MM.1S (cell line): ENCODE results near the gene F8.

Experiments
- DNase-seq: peaks from one replicate; pipeline ENCODE4 v3.0.0-alpha.2; 2015
- H2AFZ ChIP-seq: fragments of 300-600 bp; sonication (generic); 2 replicates; pipeline ENCODE4 v1.6.0; 2016; ENCODE audit warnings: antibody characterized with exemption, low read length
- H3F3A ChIP-seq: fragments of 300-600 bp; sonication (generic); 2 replicates; pipeline ENCODE4 v1.6.1; 2016; ENCODE audit warnings: mild to moderate bottlenecking, antibody characterized with exemption, low read length, moderate library complexity, mixed read lengths; ENCODE audit not compliant: insufficient read depth
- H3K27ac ChIP-seq: fragments of 300-600 bp; sonication (generic); 2 replicates; pipeline ENCODE4 v1.5.1; 2016; ENCODE audit warnings: mild to moderate bottlenecking, low read length
- H3K27me3 ChIP-seq: fragments of 300-600 bp; sonication (generic); replicated peaks from 2 replicates; pipeline ENCODE4 v1.6.0; 2016; ENCODE audit warnings: low read length; ENCODE audit not compliant: insufficient read depth
- H3K36me3 ChIP-seq: fragments of 300-600 bp; sonication (generic); replicated peaks from 2 replicates; pipeline ENCODE4 v1.6.1; 2016; ENCODE audit warnings: mild to moderate bottlenecking, low read length, mixed read lengths; ENCODE audit not compliant: insufficient read depth
- H3K4me1 ChIP-seq: fragments of 300-600 bp; sonication (generic); 2 replicates; pipeline ENCODE4 v1.6.1; 2016; ENCODE audit warnings: low read length, mixed read lengths
- H3K4me2 ChIP-seq: fragments of 300-600 bp; sonication (generic); 2 replicates; pipeline ENCODE4 v1.6.0; 2016; ENCODE audit warnings: low read depth, low read length
- H3K4me3 ChIP-seq: fragments of 300-600 bp; sonication (generic); 2 replicates; pipeline ENCODE4 v1.5.1; 2016; ENCODE audit warnings: low read length, mixed read lengths
- H3K79me2 ChIP-seq: fragments of 300-600 bp; sonication (generic); 2 replicates; pipeline ENCODE4 v1.6.1; 2016; ENCODE audit warnings: mixed run types, low read length, mixed read lengths
- H3K9ac ChIP-seq: fragments of 300-600 bp; sonication (generic); 2 replicates; pipeline ENCODE4 v1.6.1; 2016; ENCODE audit warnings: low read length, mixed read lengths
- H3K9me2 ChIP-seq: fragments of 300-600 bp; sonication (generic); replicated peaks from 2 replicates; pipeline ENCODE4 v1.6.1; 2016; ENCODE audit warnings: mild to moderate bottlenecking, low read length, mixed read lengths; ENCODE audit not compliant: insufficient read depth
- H3K9me3 ChIP-seq: fragments of 300-600 bp; sonication (generic); replicated peaks from 2 replicates; pipeline ENCODE4 v1.6.1; 2016; ENCODE audit warnings: mild to moderate bottlenecking, low read length, mixed read lengths; ENCODE audit not compliant: insufficient read depth
- H4K20me1 ChIP-seq: fragments of 300-600 bp; sonication (generic); 2 replicates; pipeline ENCODE4 v1.6.1; 2016; ENCODE audit warnings: mild to moderate bottlenecking, low read length, moderate library complexity, mixed read lengths; ENCODE audit not compliant: insufficient read depth
- CTCF ChIP-seq: fragments of 300-600 bp; sonication (generic); IDR thresholded peaks from 2 replicates; pipeline ENCODE4 v1.5.1; 2016; ENCODE audit warnings: antibody characterized with exemption, low read length, mixed read lengths
- EZH2 ChIP-seq: fragments of 300-600 bp; sonication (generic); optimal IDR thresholded peaks from 2 replicates; pipeline ENCODE3; 2017; ENCODE audit warnings: low read depth, mild to moderate bottlenecking, antibody characterized with exemption, low read length, mixed read lengths
- EZH2phosphoT487 ChIP-seq: fragments of 300-600 bp; sonication (generic); IDR thresholded peaks from 2 replicates; pipeline ENCODE4 v1.6.1; 2018; ENCODE audit warnings: antibody characterized with exemption, low read length

Gene F8

GRCh38 chrX:155026420-155026726 is 3.9 kb upstream of the F8 start:
- Histone ChIP-seq H3K4me3 (peak overlapping the region; percentile 47), H2AFZ (peak overlapping the region; percentile 40; the same call in 1 of the 2 replicates), H3K27ac (peak overlapping the region; percentile 94; the same call in 1 of the 2 replicates), H3F3A (peaks cover 12% of the 10 kb centered on the region; the same call in 1 of the 2 replicates), H3K9me2 (no peaks in the 10 kb centered on the region), H3K9ac (peak overlapping the region; percentile 47; the same call in 1 of the 2 replicates), H3K4me2 (peak overlapping the region; percentile 39; the same call in 1 of the 2 replicates), H3K79me2 (peaks cover 29% of the 10 kb centered on the region), H3K27me3 (no peaks in the 10 kb centered on the region), H3K4me1 (no peaks in the 10 kb centered on the region), H3K36me3 (no peaks in the 10 kb centered on the region), H4K20me1 (no peaks in the 10 kb centered on the region), H3K9me3 (no peaks in the 10 kb centered on the region)
- DNase-seq = no peak
- TF ChIP-seq CTCF (no peak), EZH2 (no peak), EZH2phosphoT487 (no peak)

- Histone ChIP-seq H3K9ac (no peak overlapping the region), H3K4me3 (no peak overlapping the region), H3K4me2 (no peak overlapping the region), H3K9me3 (no peaks in the 10 kb centered on the region), H3K79me2 (peaks cover 13% of the 10 kb centered on the region), H3F3A (peaks cover 12% of the 10 kb centered on the region; the same call in 1 of the 2 replicates), H3K27me3 (no peaks in the 10 kb centered on the region), H4K20me1 (no peaks in the 10 kb centered on the region), H3K4me1 (no peaks in the 10 kb centered on the region), H3K27ac (no peak overlapping the region), H2AFZ (no peak overlapping the region), H3K9me2 (no peaks in the 10 kb centered on the region), H3K36me3 (no peaks in the 10 kb centered on the region)
- no peak for TF ChIP-seq CTCF
- DNase-seq = no peak
Observed at GRCh38 chrX:155023907-155024833, 1.6 kb upstream of the F8 start.

GRCh38 chrX:155020591-155020990 is 1.9 kb downstream of the F8 start:
- no peaks in the 10 kb centered on the region for H4K20me1 ChIP-seq
- DNase-seq = no peak
- TF ChIP-seq EZH2phosphoT487 (no peak), EZH2 (no peak), CTCF (no peak)
- H3K4me2 ChIP-seq = no peak overlapping the region
- H3K36me3 ChIP-seq = no peaks in the 10 kb centered on the region
- no peaks in the 10 kb centered on the region for H3K9me3 ChIP-seq
- H3K79me2 ChIP-seq = no peaks in the 10 kb centered on the region
- no peak overlapping the region for H3K9ac ChIP-seq
- H3K9me2 ChIP-seq = no peaks in the 10 kb centered on the region
- no peak overlapping the region for H3K4me3 ChIP-seq
- H2AFZ ChIP-seq = no peak overlapping the region
- no peak overlapping the region for H3K27ac ChIP-seq
- H3F3A ChIP-seq = no peaks in the 10 kb centered on the region
- no peaks in the 10 kb centered on the region for H3K4me1 ChIP-seq
- H3K27me3 ChIP-seq = no peaks in the 10 kb centered on the region
